ENCODE results near the gene RNF11. TPM values are rescaled to one million over a fixed set of nuclear protein-coding genes. Genes with fewer than 3 reads are reported as not detected.
"Not testable (repeated sequence)": the region's sequence is repeated elsewhere in the genome, so short reads cannot be mapped to it uniquely, and the experiment has no call there.

The RNF11 gene
- total and polyA plus RNA-seq, 2 of the 8 experiments (the other 6 are each of a cell fraction or from before 2014, with no cell fraction given) = 49.6 to 54.2 TPM

GRCh38 chr1:51231896-51232295 is 4.2 kb upstream of the RNF11 start:
- no peak overlapping the region for H2BK20ac ChIP-seq (ENCODE audit: low read length)
- H3K79me1 ChIP-seq (ENCODE audit: low read depth, low read length) = 0 out of 2 replicates have a peak, but pooled peaks cover 2% of the 10 kb centered on the region
- no peak overlapping the region for H2BK5ac ChIP-seq (ENCODE audit: low read depth, low read length)
- H3K23me2 ChIP-seq (ENCODE audit: low read depth, low read length) = peaks cover 3% of the 10 kb centered on the region; the same call in 1 of the 2 replicates
- H3K79me2 ChIP-seq (ENCODE audit: control insufficient read depth in 1 of 2, insufficient read depth in 2 of 2, low read length in 2 of 2) = peaks cover under 1 to 4% of the 10 kb centered on the region in 2 experiments; a peak in 2 of 4 replicates
- H3K27ac ChIP-seq (ENCODE audit: low read depth, low read length) = no peak overlapping the region
- H3K4me3 ChIP-seq (ENCODE audit: extremely low read depth in 1 of 4, insufficient read depth in 2 of 4, low read depth in 3 of 4, low read length in 4 of 4) = no peak overlapping the region
- no peak overlapping the region for H3K23ac ChIP-seq (ENCODE audit: insufficient read length)
- ChIA-PET POLR2A (ENCODE audit: partially characterized antibody) (no interaction called here), CTCF (ENCODE audit: partially characterized antibody) (interaction anchor here (3.3 kb wide), 1 partner anchor 65 kb away, joined by 11 read pairs; no protein-coding TSS in a partner anchor)
- no peak overlapping the region for H3K14ac ChIP-seq (ENCODE audit: insufficient read length)
- FAIRE-seq (no peak), DNase-seq (ENCODE audit: low read depth in 1 of 2, low spot score in 2 of 2) (no peak)
- no peaks in the 10 kb centered on the region for H3K9me3 ChIP-seq (ENCODE audit: insufficient read depth in 2 of 2, low read depth in 1 of 2, low read length in 1 of 2)
- H3K9ac ChIP-seq (replicated peaks in 1 of 4; ENCODE audit: extremely low read depth in 1 of 4, low read depth in 3 of 4, low read length in 3 of 4) = no peak overlapping the region
- no peaks in the 10 kb centered on the region for H3K36me3 ChIP-seq (ENCODE audit: control insufficient read depth in 2 of 4, insufficient read depth in 4 of 4, low read length in 3 of 4)
- H2AK5ac ChIP-seq (ENCODE audit: low read depth, low read length) = no peak overlapping the region
- H3K27me3 ChIP-seq (replicated peaks in 1 of 4; ENCODE audit: control insufficient read depth in 3 of 4, extremely low read depth in 1 of 4, insufficient read depth in 3 of 4, low read length in 3 of 4) = no peaks in the 10 kb centered on the region; a peak in 1 of 7 replicates
- no peak overlapping the region for H3K18ac ChIP-seq (ENCODE audit: extremely low read depth, low read length)
- no peak overlapping the region for H4K91ac ChIP-seq (replicated peaks; ENCODE audit: insufficient read length, low read length)
- H3K4me1 ChIP-seq (replicated peaks in 1 of 4; ENCODE audit: control insufficient read depth in 3 of 4, insufficient read depth in 4 of 4, low read length in 3 of 4) = peaks cover 0 to 3% (median 0%) of the 10 kb centered on the region in 4 experiments; a peak in 4 of 7 replicates
- H4K8ac ChIP-seq (ENCODE audit: extremely low read depth, insufficient read depth, low read length) = no peak overlapping the region
- no peak overlapping the region for H3K56ac ChIP-seq (replicated peaks; ENCODE audit: insufficient read length, low read depth, low read length)
- no peak overlapping the region for H2BK120ac ChIP-seq (replicated peaks; ENCODE audit: low read depth, low read length)
- H2AFZ ChIP-seq (ENCODE audit: low read length) = no peak overlapping the region
- no peak overlapping the region for H3K4ac ChIP-seq (replicated peaks; ENCODE audit: insufficient read length, low read depth, low read length)
- TF ChIP-seq RFX5 (IDR thresholded peaks at IDR 0.05; ENCODE audit: borderline replicate concordance, low read depth, low read length) (no peak), MAX (IDR thresholded peaks at IDR 0.05) (no peak)
- H2BK12ac ChIP-seq (ENCODE audit: low read depth, low read length) = no peak overlapping the region
- no peak overlapping the region for H2BK15ac ChIP-seq (ENCODE audit: low read length)
- no peak overlapping the region for H4K5ac ChIP-seq (ENCODE audit: insufficient read length, low read depth, low read length)
- no peak overlapping the region for H3K4me2 ChIP-seq (ENCODE audit: insufficient read depth in 1 of 2, low read depth in 2 of 2, low read length in 2 of 2)
- no peaks in the 10 kb centered on the region for H4K20me1 ChIP-seq (replicated peaks in 1 of 2; ENCODE audit: control insufficient read depth in 1 of 2, insufficient read depth in 2 of 2, low read length in 2 of 2)

GRCh38 chr1:51234236-51234635 is 1.8 kb upstream of the RNF11 start:
- H3K4me3 ChIP-seq (ENCODE audit: extremely low read depth in 1 of 4, insufficient read depth in 2 of 4, low read depth in 3 of 4, low read length in 4 of 4); H3K4me2 ChIP-seq (ENCODE audit: insufficient read depth in 1 of 2, low read depth in 2 of 2, low read length in 2 of 2); H3K23me2 ChIP-seq (ENCODE audit: low read depth, low read length); H4K91ac ChIP-seq (replicated peaks; ENCODE audit: insufficient read length, low read length); POLR2A ChIA-PET (ENCODE audit: partially characterized antibody); H3K27ac ChIP-seq (ENCODE audit: low read depth, low read length); H2BK120ac ChIP-seq (replicated peaks; ENCODE audit: low read depth, low read length); H3K4ac ChIP-seq (replicated peaks; ENCODE audit: insufficient read length, low read depth, low read length); H3K9ac ChIP-seq (replicated peaks in 1 of 4; ENCODE audit: extremely low read depth in 1 of 4, low read depth in 3 of 4, low read length in 3 of 4); H2BK15ac ChIP-seq (ENCODE audit: low read length); H3K18ac ChIP-seq (ENCODE audit: extremely low read depth, low read length); H4K5ac ChIP-seq (ENCODE audit: insufficient read length, low read depth, low read length); H2AK5ac ChIP-seq (ENCODE audit: low read depth, low read length); H3K14ac ChIP-seq (ENCODE audit: insufficient read length); H3K27me3 ChIP-seq (replicated peaks in 1 of 4; ENCODE audit: control insufficient read depth in 3 of 4, extremely low read depth in 1 of 4, insufficient read depth in 3 of 4, low read length in 3 of 4); H3K79me1 ChIP-seq (ENCODE audit: low read depth, low read length); H3K9me3 ChIP-seq (ENCODE audit: insufficient read depth in 2 of 2, low read depth in 1 of 2, low read length in 1 of 2); H4K20me1 ChIP-seq (replicated peaks in 1 of 2; ENCODE audit: control insufficient read depth in 1 of 2, insufficient read depth in 2 of 2, low read length in 2 of 2); H2BK20ac ChIP-seq (ENCODE audit: low read length); H3K36me3 ChIP-seq (ENCODE audit: control insufficient read depth in 2 of 4, insufficient read depth in 4 of 4, low read length in 3 of 4); H2BK5ac ChIP-seq (ENCODE audit: low read depth, low read length); FAIRE-seq; H3K56ac ChIP-seq (replicated peaks; ENCODE audit: insufficient read length, low read depth, low read length); H2AFZ ChIP-seq (ENCODE audit: low read length); H2BK12ac ChIP-seq (ENCODE audit: low read depth, low read length); H3K23ac ChIP-seq (ENCODE audit: insufficient read length); H4K8ac ChIP-seq (ENCODE audit: extremely low read depth, insufficient read depth, low read length); H3K4me1 ChIP-seq (replicated peaks in 1 of 4; ENCODE audit: control insufficient read depth in 3 of 4, insufficient read depth in 4 of 4, low read length in 3 of 4); DNase-seq (ENCODE audit: low read depth in 1 of 2, low spot score in 2 of 2): not testable (repeated sequence)
- 84% methylated on average over 4 of the region's 7 CpGs; no CpG with 5 or more reads in 1 of the 2 experiments for WGBS, 2 experiments (ENCODE audit: extremely low coverage in 1 of 2, insufficient coverage in 1 of 2, insufficient read length in 1 of 2, insufficient replicate concordance in 2 of 2, low coverage in 1 of 2, low lambda C conversion rate in 2 of 2, missing lambda C conversion rate in 1 of 2)
- H3K79me2 ChIP-seq (ENCODE audit: control insufficient read depth in 1 of 2, insufficient read depth in 2 of 2, low read length in 2 of 2) = peaks cover 7 to 28% of the 10 kb centered on the region in 2 experiments; a peak in 3 of 4 replicates
- CTCF ChIA-PET (ENCODE audit: partially characterized antibody) = interaction anchor here (3.3 kb wide), 1 partner anchor 62 kb away, joined by 11 read pairs; no protein-coding TSS in a partner anchor
